ENCODE results near the gene MTRF1. TPM values are rescaled to one million over a fixed set of nuclear protein-coding genes. Genes with fewer than 3 reads are reported as not detected.

MTRF1 gene
- total and polyA plus RNA-seq, 9 of the 15 experiments (the other 6 are each of a cell fraction or from before 2014, with no cell fraction given), result 12.5 to 33.7 (median 20.1) TPM

DNA sequence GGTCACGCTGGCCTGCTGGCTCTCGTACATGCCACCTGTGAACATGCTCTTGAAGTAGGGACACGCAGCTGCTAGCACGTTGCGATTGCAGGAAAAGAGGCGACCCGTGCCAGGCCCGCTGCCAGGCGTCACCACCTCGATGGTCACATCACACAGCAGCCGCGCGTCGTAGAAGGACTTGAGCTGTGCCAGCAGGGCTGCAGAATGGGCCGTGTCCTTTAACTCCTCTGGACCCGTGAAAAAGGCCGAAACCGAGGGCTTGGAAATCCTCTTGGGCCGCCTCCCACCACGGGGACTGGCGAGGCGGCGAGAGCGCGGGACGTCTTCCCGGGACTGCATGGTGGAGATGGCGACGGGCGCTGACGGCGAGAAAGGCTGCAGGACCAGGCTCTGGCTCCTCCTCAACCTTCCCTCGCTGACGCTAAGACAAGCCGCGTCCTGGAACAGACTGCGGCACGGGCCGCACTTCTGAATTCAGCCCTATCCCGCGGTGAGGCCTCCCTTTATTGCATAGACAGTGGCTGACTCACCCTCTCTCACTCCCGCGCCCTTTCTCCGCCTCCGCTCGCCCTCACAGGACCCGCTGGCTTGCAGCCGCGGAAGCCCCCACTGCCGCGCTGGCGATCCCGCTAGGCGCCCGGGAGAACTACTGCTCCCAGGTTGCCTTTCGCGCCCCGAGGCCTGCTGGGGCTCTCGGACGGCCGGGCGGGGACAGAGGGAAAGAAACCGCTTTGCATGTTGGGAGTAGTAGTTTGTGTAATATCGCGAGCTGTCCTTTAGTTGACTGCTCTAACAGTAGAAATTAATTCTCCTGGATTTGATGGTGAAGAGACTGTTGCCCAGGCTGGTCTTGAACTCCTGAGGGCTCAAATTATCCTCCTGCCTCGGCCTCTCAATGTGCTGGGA is 69.2 kb downstream of the MTRF1 start, which contains the start of gene KBTBD7 (continued):
- TF ChIP-seq, protein P1, sequence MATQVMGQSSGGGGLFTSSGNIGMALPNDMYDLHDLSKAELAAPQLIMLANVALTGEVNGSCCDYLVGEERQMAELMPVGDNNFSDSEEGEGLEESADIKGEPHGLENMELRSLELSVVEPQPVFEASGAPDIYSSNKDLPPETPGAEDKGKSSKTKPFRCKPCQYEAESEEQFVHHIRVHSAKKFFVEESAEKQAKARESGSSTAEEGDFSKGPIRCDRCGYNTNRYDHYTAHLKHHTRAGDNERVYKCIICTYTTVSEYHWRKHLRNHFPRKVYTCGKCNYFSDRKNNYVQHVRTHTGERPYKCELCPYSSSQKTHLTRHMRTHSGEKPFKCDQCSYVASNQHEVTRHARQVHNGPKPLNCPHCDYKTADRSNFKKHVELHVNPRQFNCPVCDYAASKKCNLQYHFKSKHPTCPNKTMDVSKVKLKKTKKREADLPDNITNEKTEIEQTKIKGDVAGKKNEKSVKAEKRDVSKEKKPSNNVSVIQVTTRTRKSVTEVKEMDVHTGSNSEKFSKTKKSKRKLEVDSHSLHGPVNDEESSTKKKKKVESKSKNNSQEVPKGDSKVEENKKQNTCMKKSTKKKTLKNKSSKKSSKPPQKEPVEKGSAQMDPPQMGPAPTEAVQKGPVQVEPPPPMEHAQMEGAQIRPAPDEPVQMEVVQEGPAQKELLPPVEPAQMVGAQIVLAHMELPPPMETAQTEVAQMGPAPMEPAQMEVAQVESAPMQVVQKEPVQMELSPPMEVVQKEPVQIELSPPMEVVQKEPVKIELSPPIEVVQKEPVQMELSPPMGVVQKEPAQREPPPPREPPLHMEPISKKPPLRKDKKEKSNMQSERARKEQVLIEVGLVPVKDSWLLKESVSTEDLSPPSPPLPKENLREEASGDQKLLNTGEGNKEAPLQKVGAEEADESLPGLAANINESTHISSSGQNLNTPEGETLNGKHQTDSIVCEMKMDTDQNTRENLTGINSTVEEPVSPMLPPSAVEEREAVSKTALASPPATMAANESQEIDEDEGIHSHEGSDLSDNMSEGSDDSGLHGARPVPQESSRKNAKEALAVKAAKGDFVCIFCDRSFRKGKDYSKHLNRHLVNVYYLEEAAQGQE (IDR thresholded peaks at IDR 0.05; ENCODE audit: borderline replicate concordance), result no peak
- TF ChIP-seq, protein P1 (CRISPR knock-in tag; IDR thresholded peaks at IDR 0.05; ENCODE audit: low read depth), result no peak
- TF ChIP-seq ARID1B (IDR thresholded peaks at IDR 0.05) (peak; percentile 61), HNRNPUL1 (IDR thresholded peaks at IDR 0.05; ENCODE audit: low read length) (no peak), ZNF766 (CRISPR knock-in tag; conservative IDR thresholded peaks at IDR 0.05) (peak; percentile 93), TAL1 (IDR thresholded peaks at IDR 0.05) (no peak), HSF4 (CRISPR knock-in tag; IDR thresholded peaks at IDR 0.05; ENCODE audit: borderline replicate concordance) (no peak), EP400 (IDR thresholded peaks at IDR 0.05) (peak; percentile 84), ZNF785 (CRISPR knock-in tag; IDR thresholded peaks at IDR 0.05) (no peak), ZNF124 (CRISPR knock-in tag; IDR thresholded peaks at IDR 0.05) (no peak), ZNF121 (CRISPR knock-in tag; conservative IDR thresholded peaks at IDR 0.05) (no peak), HLTF (IDR thresholded peaks at IDR 0.05) (no peak), OTX1 (CRISPR knock-in tag; IDR thresholded peaks at IDR 0.05) (no peak), CBX1 (IDR thresholded peaks at IDR 0.05; ENCODE audit: low read depth) (no peak)
- TF ChIP-seq, protein P2, sequence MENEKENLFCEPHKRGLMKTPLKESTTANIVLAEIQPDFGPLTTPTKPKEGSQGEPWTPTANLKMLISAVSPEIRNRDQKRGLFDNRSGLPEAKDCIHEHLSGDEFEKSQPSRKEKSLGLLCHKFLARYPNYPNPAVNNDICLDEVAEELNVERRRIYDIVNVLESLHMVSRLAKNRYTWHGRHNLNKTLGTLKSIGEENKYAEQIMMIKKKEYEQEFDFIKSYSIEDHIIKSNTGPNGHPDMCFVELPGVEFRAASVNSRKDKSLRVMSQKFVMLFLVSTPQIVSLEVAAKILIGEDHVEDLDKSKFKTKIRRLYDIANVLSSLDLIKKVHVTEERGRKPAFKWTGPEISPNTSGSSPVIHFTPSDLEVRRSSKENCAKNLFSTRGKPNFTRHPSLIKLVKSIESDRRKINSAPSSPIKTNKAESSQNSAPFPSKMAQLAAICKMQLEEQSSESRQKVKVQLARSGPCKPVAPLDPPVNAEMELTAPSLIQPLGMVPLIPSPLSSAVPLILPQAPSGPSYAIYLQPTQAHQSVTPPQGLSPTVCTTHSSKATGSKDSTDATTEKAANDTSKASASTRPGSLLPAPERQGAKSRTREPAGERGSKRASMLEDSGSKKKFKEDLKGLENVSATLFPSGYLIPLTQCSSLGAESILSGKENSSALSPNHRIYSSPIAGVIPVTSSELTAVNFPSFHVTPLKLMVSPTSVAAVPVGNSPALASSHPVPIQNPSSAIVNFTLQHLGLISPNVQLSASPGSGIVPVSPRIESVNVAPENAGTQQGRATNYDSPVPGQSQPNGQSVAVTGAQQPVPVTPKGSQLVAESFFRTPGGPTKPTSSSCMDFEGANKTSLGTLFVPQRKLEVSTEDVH (IDR thresholded peaks at IDR 0.05; ENCODE audit: low read depth, partially characterized antibody), result no peak
- TF ChIP-seq, protein P3, sequence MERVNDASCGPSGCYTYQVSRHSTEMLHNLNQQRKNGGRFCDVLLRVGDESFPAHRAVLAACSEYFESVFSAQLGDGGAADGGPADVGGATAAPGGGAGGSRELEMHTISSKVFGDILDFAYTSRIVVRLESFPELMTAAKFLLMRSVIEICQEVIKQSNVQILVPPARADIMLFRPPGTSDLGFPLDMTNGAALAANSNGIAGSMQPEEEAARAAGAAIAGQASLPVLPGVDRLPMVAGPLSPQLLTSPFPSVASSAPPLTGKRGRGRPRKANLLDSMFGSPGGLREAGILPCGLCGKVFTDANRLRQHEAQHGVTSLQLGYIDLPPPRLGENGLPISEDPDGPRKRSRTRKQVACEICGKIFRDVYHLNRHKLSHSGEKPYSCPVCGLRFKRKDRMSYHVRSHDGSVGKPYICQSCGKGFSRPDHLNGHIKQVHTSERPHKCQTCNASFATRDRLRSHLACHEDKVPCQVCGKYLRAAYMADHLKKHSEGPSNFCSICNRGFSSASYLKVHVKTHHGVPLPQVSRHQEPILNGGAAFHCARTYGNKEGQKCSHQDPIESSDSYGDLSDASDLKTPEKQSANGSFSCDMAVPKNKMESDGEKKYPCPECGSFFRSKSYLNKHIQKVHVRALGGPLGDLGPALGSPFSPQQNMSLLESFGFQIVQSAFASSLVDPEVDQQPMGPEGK (CRISPR knock-in tag; IDR thresholded peaks at IDR 0.05; ENCODE audit: borderline replicate concordance), result no peak
